Esophagus muscularis mucosa (tissue), 4 donors: ENCODE measurements around the gene ADAMTS17.

Source experiments
- EP300 ChIP-seq: sonication (generic); formaldehyde crosslinking; IDR thresholded peaks from one replicate; pipeline ENCODE4 v1.6.1; 2017; ENCODE audit warnings: antibody characterized with exemption
- POLR2A ChIP-seq: fragments of 450-650 bp; IDR thresholded peaks from one replicate; pipeline ENCODE4 v1.6.1; 2017; ENCODE audit warnings: antibody characterized with exemption, moderate library complexity, mild to moderate bottlenecking, low read depth
- POLR2AphosphoS5 ChIP-seq, 2 donors: sonication (generic); formaldehyde crosslinking; IDR thresholded peaks; one replicate each; pipeline ENCODE4 v1.6.1; 2017; ENCODE audit warnings: antibody characterized with exemption in 2 of 2
- TF ChIP-seq, protein P1 (sequence below), 3 experiments: fragments of 200-600 bp in 2 of 3; fragments of 450-650 bp in 1 of 3; sonication (generic) in 2 of 3; IDR thresholded peaks; one replicate each; pipeline ENCODE4 v1.5.1; 2017 to 2019; ENCODE audit warnings: antibody characterized with exemption in 3 of 3, mild to moderate bottlenecking in 2 of 3, moderate library complexity in 1 of 3

DNA sequence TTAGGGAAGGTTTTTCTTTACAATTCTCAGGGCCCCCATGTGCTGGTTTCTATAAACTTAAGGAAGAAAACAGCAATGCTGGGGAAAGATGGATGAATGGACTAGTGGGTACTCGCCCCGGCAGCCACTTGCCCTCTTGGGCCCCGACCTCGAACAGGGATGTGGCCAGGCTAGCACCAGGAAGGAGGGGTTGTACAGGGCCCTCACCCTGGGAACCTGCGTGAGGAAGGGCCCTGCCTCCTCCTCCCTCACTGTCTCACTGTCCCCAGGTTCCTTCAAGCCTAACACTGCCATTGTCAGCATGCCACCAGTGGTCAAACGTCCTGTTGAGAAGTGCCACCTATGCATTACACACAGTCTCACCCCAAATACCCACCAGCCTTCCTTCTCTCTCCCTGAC is 9.1 kb downstream of the ADAMTS17 start:
- TF ChIP-seq, protein P1, sequence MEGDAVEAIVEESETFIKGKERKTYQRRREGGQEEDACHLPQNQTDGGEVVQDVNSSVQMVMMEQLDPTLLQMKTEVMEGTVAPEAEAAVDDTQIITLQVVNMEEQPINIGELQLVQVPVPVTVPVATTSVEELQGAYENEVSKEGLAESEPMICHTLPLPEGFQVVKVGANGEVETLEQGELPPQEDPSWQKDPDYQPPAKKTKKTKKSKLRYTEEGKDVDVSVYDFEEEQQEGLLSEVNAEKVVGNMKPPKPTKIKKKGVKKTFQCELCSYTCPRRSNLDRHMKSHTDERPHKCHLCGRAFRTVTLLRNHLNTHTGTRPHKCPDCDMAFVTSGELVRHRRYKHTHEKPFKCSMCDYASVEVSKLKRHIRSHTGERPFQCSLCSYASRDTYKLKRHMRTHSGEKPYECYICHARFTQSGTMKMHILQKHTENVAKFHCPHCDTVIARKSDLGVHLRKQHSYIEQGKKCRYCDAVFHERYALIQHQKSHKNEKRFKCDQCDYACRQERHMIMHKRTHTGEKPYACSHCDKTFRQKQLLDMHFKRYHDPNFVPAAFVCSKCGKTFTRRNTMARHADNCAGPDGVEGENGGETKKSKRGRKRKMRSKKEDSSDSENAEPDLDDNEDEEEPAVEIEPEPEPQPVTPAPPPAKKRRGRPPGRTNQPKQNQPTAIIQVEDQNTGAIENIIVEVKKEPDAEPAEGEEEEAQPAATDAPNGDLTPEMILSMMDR (IDR thresholded peaks at IDR 0.05) = no peak
- TF ChIP-seq POLR2AphosphoS5 (IDR thresholded peaks at IDR 0.05) (no peak), EP300 (no peak), POLR2A (no peak)
